ENCODE data around the gene MAGI3.

DNA sequence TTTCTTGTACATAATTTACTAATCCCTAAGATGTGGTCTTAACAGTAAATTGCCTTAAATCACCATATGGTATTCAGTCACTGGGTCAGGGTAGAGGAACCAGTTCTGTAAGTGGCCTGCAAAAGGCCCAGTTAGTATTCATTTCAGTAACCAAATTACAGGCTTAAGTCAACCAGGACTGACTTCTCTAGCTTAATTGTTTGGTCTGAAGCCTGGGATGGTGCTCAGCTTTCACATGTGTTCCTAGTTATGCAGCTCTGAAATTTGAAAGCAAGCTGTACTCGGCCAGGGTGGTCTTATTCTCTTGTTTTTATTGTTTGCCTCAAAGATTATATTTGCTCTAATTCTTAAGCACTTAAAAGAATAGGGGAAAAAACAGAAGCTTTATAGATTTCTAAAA, 144.6 kb downstream of the MAGI3 start:
- TF ChIP-seq CTCF (IDR thresholded peaks at IDR 0.05) (no peak), POLR2A (IDR thresholded peaks at IDR 0.05) (no peak)
